ENCODE data around the gene PPP1R1B. TPM values are rescaled to one million over a fixed set of nuclear protein-coding genes. Genes with fewer than 3 reads are reported as not detected.

PPP1R1B gene
- total RNA-seq, 2 experiments from 2014 or later: not detected

DNA sequence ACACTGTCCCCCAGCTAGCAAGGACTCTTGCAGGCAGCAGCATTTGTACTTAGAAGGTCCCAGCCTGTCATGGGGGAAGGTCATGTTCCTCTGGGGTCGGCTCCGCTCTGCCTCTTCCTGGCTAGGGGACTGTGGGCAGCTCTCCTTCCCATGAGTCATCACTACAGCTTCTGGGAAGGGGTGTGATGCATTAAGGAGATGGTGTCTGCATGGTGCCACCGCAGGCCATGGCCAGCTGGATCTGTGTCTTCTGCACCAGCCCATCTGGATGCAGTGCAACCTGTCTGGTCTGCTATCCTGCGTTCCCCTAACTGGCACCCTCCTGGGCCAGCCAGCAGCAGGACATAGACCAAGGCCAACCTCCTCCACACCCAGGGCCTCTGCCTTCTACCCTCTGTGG, 16.5 kb downstream of the PPP1R1B start:
- H3K36me3 Mint-ChIP-seq: peaks cover 6% of the 10 kb centered on the region
- H3K4me3 Mint-ChIP-seq: no peak overlapping the region
- no peak overlapping the region for H3K27ac Mint-ChIP-seq

GRCh38 chr17:39647256-39647655, 20.5 kb downstream of the PPP1R1B start:
- no peak overlapping the region for H3K27ac Mint-ChIP-seq
- peaks cover 38% of the 10 kb centered on the region for H3K4me1 Mint-ChIP-seq
- H3K27me3 Mint-ChIP-seq: no peaks in the 10 kb centered on the region
- H3K9me3 Mint-ChIP-seq: no peaks in the 10 kb centered on the region
- H3K36me3 Mint-ChIP-seq: peaks cover 4% of the 10 kb centered on the region
- DNase-seq: no peak
- no peak overlapping the region for H3K4me3 Mint-ChIP-seq

More for the DNA sequence above, 16.5 kb downstream of the PPP1R1B start:
- H3K9me3 Mint-ChIP-seq: no peaks in the 10 kb centered on the region
- H3K27me3 Mint-ChIP-seq: no peaks in the 10 kb centered on the region
- H3K4me1 Mint-ChIP-seq: peaks cover 54% of the 10 kb centered on the region
- DNase-seq: no peak

GRCh38 chr17:39648616-39649366, 22.0 kb downstream of the PPP1R1B start:
- no peaks in the 10 kb centered on the region for H3K27me3 Mint-ChIP-seq
- DNase-seq: no peak
- H3K36me3 Mint-ChIP-seq: peaks cover 4% of the 10 kb centered on the region
- peaks cover 29% of the 10 kb centered on the region for H3K4me1 Mint-ChIP-seq
- no peak overlapping the region for H3K27ac Mint-ChIP-seq
- H3K9me3 Mint-ChIP-seq: no peaks in the 10 kb centered on the region
- H3K4me3 Mint-ChIP-seq: no peak overlapping the region

DNA sequence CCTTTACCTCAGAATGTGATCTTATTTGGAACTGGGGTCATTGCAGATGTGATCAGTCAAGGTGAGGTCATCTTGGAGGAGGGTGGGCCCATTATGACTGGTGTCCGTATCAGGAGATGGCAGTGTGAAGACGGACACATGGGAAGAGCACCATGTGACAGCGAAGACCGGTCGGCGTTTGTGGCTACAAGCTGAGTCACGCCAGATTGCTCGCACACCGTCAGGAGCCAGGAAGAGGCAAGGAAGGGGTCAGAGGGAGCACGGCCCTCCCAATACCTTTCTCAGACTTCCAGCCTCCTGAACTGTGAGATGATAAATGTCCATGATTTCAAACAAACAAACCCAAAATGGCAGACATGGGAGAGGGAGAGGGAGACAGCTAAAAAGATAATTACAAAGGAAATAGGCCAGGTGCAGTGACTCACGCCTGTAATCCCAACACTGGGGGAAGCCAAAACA, 23.4 kb downstream of the PPP1R1B start:
- no peaks in the 10 kb centered on the region for H3K9me3 Mint-ChIP-seq
- no peaks in the 10 kb centered on the region for H3K27me3 Mint-ChIP-seq
- no peak for DNase-seq
- H3K4me3 Mint-ChIP-seq: no peak overlapping the region
- H3K4me1 Mint-ChIP-seq: peaks cover 25% of the 10 kb centered on the region
- peaks cover 6% of the 10 kb centered on the region for H3K36me3 Mint-ChIP-seq
- no peak overlapping the region for H3K27ac Mint-ChIP-seq

DNA sequence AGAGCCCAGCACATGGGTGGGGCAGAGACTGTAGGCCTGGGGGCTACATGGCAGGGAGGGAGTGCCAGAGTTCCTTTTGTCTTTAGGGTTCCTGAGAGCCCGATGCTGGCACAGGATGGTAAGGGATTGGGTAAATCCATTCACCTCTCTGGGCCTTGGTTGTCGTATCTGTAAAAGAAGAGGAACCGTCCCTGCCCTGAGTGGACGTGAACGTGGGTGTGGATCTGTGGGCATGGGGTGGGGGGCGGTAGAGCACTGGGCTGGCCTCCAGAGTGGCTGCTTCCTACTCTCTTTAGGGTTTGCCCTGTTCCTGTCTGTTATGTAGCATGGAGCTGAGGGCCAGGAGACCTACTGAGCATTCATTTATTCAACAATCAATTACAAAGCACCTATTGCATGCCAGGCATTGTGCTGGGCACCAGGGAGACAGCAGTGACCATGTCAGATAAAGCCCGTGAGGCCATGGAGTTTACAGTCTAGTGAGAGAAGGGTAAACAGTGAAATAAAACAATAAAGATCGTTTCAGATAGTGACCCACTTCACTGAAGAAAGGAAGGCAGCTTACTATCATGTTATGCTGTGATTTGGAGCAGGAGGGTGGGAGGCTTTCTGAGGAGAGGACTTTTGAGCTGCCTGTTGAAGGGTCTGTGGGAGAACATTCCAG, 25.3 kb downstream of the PPP1R1B start:
- Mint-ChIP-seq H3K4me1 (peaks cover 31% of the 10 kb centered on the region), H3K27me3 (no peaks in the 10 kb centered on the region), H3K4me3 (no peak overlapping the region), H3K36me3 (peaks cover 4% of the 10 kb centered on the region), H3K9me3 (no peaks in the 10 kb centered on the region), H3K27ac (peak overlapping the region; percentile 40)
- DNase-seq: no peak

DNA sequence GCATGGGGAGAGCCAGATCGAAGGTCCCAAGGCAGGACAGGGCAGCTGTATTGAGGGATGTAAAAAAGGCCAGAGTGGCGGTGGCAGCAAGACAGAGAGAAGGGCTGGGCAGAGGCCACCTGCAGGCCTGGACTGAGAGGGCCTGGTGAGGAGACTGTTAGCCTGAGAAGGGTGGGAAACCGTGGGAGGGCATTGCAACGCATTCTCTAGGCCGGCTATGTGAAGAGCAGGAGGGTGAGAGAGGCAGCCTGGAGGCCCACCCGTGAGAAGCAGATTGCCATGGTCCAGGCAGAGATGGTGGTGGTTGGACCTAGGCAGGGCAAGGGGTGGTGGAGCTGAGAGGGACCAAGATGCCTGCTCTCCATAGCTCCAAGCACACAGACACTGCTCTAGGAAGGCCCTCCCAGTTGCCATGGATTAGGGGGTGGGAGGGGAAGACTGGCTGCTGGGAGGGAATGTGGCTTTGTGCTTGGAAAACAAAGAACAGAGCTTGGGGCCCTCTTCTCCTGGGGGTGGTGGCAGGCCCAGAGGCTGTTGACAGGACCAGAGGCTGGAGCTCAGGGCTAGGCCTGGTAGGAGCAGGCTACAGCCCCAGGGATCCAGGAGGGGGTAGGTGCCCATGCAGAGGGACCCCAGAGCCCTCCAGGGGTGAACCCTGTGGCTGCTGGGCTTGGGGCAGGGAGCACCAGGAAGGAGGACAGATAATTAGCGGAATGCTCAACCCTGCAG, 26.0 kb downstream of the PPP1R1B start:
- Mint-ChIP-seq H3K4me3 (no peak overlapping the region), H3K4me1 (peaks cover 33% of the 10 kb centered on the region), H3K27me3 (no peaks in the 10 kb centered on the region), H3K36me3 (peaks cover 4% of the 10 kb centered on the region), H3K9me3 (no peaks in the 10 kb centered on the region), H3K27ac (peak overlapping the region; percentile 40)
- DNase-seq: no peak

GRCh38 chr17:39653316-39653661, 26.5 kb downstream of the PPP1R1B start:
- H3K27me3 Mint-ChIP-seq: no peaks in the 10 kb centered on the region
- H3K36me3 Mint-ChIP-seq: peaks cover 4% of the 10 kb centered on the region
- no peak overlapping the region for H3K27ac Mint-ChIP-seq

GRCh38 chr17:39653662-39654331, 27.0 kb downstream of the PPP1R1B start:
- H3K9me3 Mint-ChIP-seq: no peaks in the 10 kb centered on the region
- peaks cover 4% of the 10 kb centered on the region for H3K36me3 Mint-ChIP-seq
- no peaks in the 10 kb centered on the region for H3K27me3 Mint-ChIP-seq
- H3K4me3 Mint-ChIP-seq: no peak overlapping the region
- H3K4me1 Mint-ChIP-seq: peaks cover 38% of the 10 kb centered on the region
- no peak overlapping the region for H3K27ac Mint-ChIP-seq
- DNase-seq: peak; percentile 73

More at GRCh38 chr17:39653316-39653661, 26.5 kb downstream of the PPP1R1B start:
- Mint-ChIP-seq H3K4me1 (peaks cover 38% of the 10 kb centered on the region), H3K9me3 (no peaks in the 10 kb centered on the region), H3K4me3 (no peak overlapping the region)
- DNase-seq: no peak

DNA sequence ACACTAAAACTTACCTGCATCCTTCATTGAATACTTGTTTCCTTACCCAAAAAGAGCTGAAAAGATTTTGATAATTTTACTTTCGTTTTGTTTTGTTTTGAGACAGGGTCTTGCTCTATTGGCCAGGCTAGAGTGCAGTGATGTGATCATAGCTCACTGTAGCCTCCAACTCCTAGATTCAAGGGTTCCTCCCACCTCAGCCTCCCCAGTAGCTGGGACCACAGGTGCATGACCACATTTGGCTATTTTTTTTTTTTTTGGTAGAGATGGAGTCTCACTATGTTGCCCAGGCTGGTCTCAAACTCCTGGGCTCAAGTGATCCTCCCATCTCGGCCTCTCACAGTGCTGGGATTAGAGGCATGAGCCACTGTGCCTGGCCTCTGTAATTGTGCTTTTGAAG, 28.4 kb downstream of the PPP1R1B start:
- Mint-ChIP-seq H3K9me3 (no peaks in the 10 kb centered on the region), H3K4me3 (no peak overlapping the region), H3K4me1 (peaks cover 46% of the 10 kb centered on the region), H3K27ac (no peak overlapping the region), H3K27me3 (no peaks in the 10 kb centered on the region), H3K36me3 (peaks cover 4% of the 10 kb centered on the region)
- no peak for DNase-seq

- no peaks in the 10 kb centered on the region for H3K27me3 Mint-ChIP-seq
- H3K4me1 Mint-ChIP-seq: peaks cover 40% of the 10 kb centered on the region
- H3K4me3 Mint-ChIP-seq: no peak overlapping the region
- peaks cover 6% of the 10 kb centered on the region for H3K36me3 Mint-ChIP-seq
- DNase-seq: no peak
- H3K9me3 Mint-ChIP-seq: no peaks in the 10 kb centered on the region
- H3K27ac Mint-ChIP-seq: peak overlapping the region; percentile 39
Observed at GRCh38 chr17:39658346-39658745, 31.6 kb downstream of the PPP1R1B start.

GRCh38 chr17:39658760-39659159, 32.0 kb downstream of the PPP1R1B start:
- H3K27ac Mint-ChIP-seq: no peak overlapping the region
- peaks cover 6% of the 10 kb centered on the region for H3K36me3 Mint-ChIP-seq
- no peaks in the 10 kb centered on the region for H3K9me3 Mint-ChIP-seq
- H3K27me3 Mint-ChIP-seq: no peaks in the 10 kb centered on the region
- DNase-seq: no peak
- no peak overlapping the region for H3K4me3 Mint-ChIP-seq
- peaks cover 37% of the 10 kb centered on the region for H3K4me1 Mint-ChIP-seq

DNA sequence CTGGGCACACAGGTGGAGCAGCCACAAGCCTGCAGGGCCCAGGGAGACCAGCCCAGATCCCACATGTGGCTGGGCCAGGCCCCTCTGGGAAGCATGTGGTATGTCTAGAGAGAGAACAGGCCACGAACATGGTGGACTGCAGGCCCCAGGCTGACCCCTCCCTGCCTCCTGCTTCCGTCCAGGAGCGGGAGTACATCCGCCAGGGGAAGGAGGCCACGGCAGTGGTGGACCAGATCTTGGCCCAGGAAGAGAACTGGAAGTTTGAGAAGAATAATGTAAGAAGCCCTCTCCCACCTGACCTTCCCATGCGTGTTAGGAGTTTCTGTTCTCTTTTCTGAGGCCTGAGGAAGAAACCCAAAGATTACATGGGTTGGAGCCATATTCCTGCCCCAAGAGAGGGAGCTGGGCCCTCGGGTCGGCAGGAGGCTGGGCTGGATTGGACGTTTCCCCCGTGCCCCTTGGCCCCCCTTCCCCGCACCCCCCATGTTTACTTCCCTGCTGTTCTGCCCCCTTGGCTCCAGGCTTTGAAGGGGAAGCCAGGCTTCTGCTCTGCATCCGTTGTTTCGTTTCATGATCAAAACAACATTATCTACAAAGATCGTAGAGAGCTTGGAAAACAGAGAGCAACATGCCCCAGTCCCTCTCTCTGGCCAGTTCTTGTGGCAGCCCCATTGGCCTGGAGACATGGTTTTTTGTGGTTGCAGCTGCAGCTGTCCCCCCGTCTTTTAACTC, 32.7 kb downstream of the PPP1R1B start:
- H3K9me3 Mint-ChIP-seq: no peaks in the 10 kb centered on the region
- H3K4me3 Mint-ChIP-seq: no peak overlapping the region
- H3K36me3 Mint-ChIP-seq: peaks cover 6% of the 10 kb centered on the region
- peak overlapping the region; percentile 42 for H3K27ac Mint-ChIP-seq
- no peaks in the 10 kb centered on the region for H3K27me3 Mint-ChIP-seq
- H3K4me1 Mint-ChIP-seq: peaks cover 35% of the 10 kb centered on the region
- no peak for DNase-seq

DNA sequence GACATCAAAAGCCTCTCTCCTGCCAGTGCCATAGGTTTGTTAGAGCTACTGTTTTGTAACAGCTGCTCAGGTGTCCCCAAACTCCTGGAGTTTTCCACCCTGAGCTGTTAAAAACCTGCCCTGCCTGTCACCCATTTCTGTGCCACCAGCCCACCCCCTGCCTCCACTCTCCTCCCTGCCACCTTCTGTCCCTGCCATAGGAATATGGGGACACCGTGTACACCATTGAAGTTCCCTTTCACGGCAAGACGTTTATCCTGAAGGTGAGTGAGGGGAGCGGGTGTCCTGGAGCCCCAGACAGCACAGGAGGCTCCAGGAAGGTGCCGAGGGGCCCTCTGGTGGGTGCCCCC, 33.2 kb downstream of the PPP1R1B start:
- Mint-ChIP-seq H3K27ac (peak overlapping the region; percentile 29), H3K36me3 (peaks cover 6% of the 10 kb centered on the region), H3K27me3 (no peaks in the 10 kb centered on the region), H3K4me3 (no peak overlapping the region), H3K9me3 (no peaks in the 10 kb centered on the region), H3K4me1 (peaks cover 35% of the 10 kb centered on the region)
- DNase-seq: no peak
